ENCODE measurements around the gene TTLL11. TPM values are rescaled to one million over a fixed set of nuclear protein-coding genes. Genes with fewer than 3 reads are reported as not detected.

Gene TTLL11
- total and polyA plus RNA-seq, 2 of the 8 experiments (the other 6 are each of a cell fraction or from before 2014, with no cell fraction given): 0.56 to 0.80 TPM

DNA sequence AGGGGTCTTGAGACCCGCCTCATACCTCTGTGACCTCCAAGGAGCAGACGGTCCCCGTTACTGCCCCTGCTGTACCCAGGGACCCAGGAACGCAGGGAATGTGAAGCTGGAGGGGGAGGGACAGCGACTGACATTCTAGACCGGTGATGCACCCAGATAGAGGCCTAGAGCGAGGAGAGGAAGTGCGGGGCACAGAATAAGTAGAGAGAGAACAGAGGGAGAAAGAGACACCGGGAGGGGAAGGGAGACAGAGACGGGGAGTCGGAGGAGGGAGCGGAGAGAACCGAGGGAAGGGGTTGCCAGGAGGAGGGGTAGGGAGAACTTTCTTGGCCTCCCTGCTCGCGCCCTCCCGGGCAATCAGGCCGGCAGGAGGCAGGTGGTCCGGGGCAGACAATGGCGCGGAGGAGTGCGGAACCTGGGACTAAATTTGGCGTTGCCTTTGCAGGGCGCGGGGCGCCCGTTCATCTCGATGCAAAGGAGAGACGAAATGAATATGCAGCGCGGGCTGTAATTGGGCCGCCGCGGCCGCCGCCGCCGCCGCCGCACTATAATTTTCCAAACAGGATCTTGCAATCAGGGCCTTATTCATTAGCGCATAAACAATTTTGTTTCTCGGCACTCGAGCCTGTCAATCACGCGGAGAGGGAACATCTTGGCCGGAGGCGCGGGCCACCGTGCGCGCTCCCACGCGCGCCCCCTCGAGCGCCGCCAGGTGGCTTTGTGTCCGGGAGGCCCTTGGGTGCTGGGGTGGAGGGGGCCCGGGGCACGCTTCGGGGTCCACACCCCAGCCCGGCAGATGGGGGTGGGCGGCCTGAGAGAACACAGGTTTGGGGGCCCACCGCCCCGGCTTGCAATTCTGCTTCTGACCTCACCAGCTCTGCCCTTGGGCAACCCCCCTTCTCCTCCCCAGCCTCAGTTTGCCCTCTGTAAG is 33.5 kb upstream of the TTLL11 start (continued):
- no peak for TF ChIP-seq CHD7 (IDR thresholded peaks at IDR 0.05; ENCODE audit: insufficient replicate concordance, low read length)
- TF ChIP-seq KDM1A (IDR thresholded peaks at IDR 0.05; ENCODE audit: borderline replicate concordance, low read length): peak; percentile 57; the same call in 1 of the 2 replicates
- TF ChIP-seq YY1 (IDR thresholded peaks at IDR 0.05; ENCODE audit: low read depth, low read length): no peak
- no peak for TF ChIP-seq JUN (IDR thresholded peaks at IDR 0.05; ENCODE audit: low read depth, low read length)
- TF ChIP-seq, protein P1, sequence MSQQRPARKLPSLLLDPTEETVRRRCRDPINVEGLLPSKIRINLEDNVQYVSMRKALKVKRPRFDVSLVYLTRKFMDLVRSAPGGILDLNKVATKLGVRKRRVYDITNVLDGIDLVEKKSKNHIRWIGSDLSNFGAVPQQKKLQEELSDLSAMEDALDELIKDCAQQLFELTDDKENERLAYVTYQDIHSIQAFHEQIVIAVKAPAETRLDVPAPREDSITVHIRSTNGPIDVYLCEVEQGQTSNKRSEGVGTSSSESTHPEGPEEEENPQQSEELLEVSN (IDR thresholded peaks at IDR 0.05): no peak
- TF ChIP-seq KDM4A (IDR thresholded peaks at IDR 0.05; ENCODE audit: low read depth, low read length, severe bottlenecking): no peak
- no peak for TF ChIP-seq CEBPB (IDR thresholded peaks at IDR 0.05; ENCODE audit: low read depth, low read length)
- no peak for TF ChIP-seq EP300 (IDR thresholded peaks at IDR 0.05; ENCODE audit: borderline replicate concordance in 1 of 2, low read depth in 2 of 2, low read length in 2 of 2)
- no peak for TF ChIP-seq KDM5A (IDR thresholded peaks at IDR 0.05; ENCODE audit: low read length)

All from H1 (cell line).